ENCODE data around the gene ANKS1A.

DNA sequence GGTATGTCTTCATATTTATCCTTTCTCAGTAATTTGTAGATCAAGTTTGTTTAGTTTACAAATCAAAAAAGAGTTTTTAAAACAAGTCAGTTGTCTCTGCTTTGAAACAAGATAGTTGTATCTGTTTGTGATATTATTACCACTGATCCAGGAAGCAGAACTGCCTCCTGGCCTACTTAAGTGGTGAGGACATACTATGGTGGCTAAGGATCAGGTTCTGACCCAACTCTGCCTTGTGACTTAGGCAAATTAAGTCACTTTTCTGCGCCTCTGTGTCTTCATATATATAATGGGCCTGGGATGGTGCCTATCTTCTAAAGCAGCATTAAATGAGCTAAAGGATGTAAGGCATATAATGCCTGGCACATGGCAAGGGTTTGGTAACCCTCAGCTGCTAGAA, 8.7 kb downstream of the ANKS1A start:
- TF ChIP-seq EZH2 (IDR thresholded peaks at IDR 0.05; ENCODE audit: insufficient read depth, poor library complexity, severe bottlenecking) (no peak), EZH2phosphoT487 (IDR thresholded peaks at IDR 0.05; ENCODE audit: insufficient read depth, low read depth) (no peak)
